Loucy (cell line): ENCODE results near the gene FAM236B.
"Not testable (repeated sequence)": the region's sequence is repeated elsewhere in the genome, so short reads cannot be mapped to it uniquely, and the experiment has no call there.

ENCODE experiments used
- CTCF ChIP-seq: fragments of 200-600 bp; sonication (generic); conservative IDR thresholded peaks from 2 replicates; pipeline ENCODE4 v1.5.1; 2014; ENCODE audit warnings: mild to moderate bottlenecking, antibody characterized with exemption, low read length
- EZH2phosphoT487 ChIP-seq: fragments of 200-600 bp; IDR thresholded peaks from 2 replicates; pipeline ENCODE4 v1.6.1; 2018; ENCODE audit warnings: antibody characterized with exemption, mild to moderate bottlenecking, moderate library complexity, borderline replicate concordance

GRCh38 chrX:72748545-72748944, 33.9 kb downstream of the FAM236B start:
- not testable (repeated sequence) for TF ChIP-seq CTCF, EZH2phosphoT487
